Kidney (tissue), 14 donors: ENCODE measurements around the gene SPACA9. TPM values are rescaled to one million over a fixed set of nuclear protein-coding genes. Genes with fewer than 3 reads are reported as not detected.

ENCODE experiments used
- DNase-seq, 5 donors: peaks; one replicate each; pipeline ENCODE4 v3.0.0-alpha.2; 2013 to 2020
- FAIRE-seq: peaks from 2 replicates; lab custom pipeline; 2012; peaks lifted over from hg19 to GRCh38; lab: Jason Lieb, UNC
- H3K27ac ChIP-seq, 2 donors: one replicate each; pipeline ENCODE4 v1.7.0; 2013; ENCODE audit warnings: low read depth in 2 of 2, low read length in 2 of 2, inconsistent platforms in 1 of 2
- H3K27me3 ChIP-seq: one replicate; pipeline ENCODE4 v1.7.1; 2013; ENCODE audit warnings: low read length, inconsistent platforms; ENCODE audit not compliant: control insufficient read depth, insufficient read depth
- H3K36me3 ChIP-seq, 3 donors: one replicate each; pipeline versions ENCODE4 v1.7.0 to v1.7.1; 2013; ENCODE audit warnings: low read length in 3 of 3, control low read depth in 1 of 3, inconsistent platforms in 1 of 3; ENCODE audit not compliant: insufficient read depth in 3 of 3, control insufficient read depth in 2 of 3
- H3K4me1 ChIP-seq, 3 donors: one replicate each; pipeline versions ENCODE4 v1.7.0 to v1.7.1; 2013; ENCODE audit warnings: low read length in 3 of 3, inconsistent platforms in 1 of 3, low read depth in 1 of 3; ENCODE audit not compliant: control insufficient read depth in 2 of 3, insufficient read depth in 2 of 3
- H3K4me3 ChIP-seq, 3 donors: one replicate each; pipeline versions ENCODE4 v1.7.0 to v1.8.1; 2013; ENCODE audit warnings: low read length in 3 of 3, control low read depth in 1 of 3, inconsistent platforms in 1 of 3
- H3K9ac ChIP-seq, 3 donors: one replicate each; pipeline versions ENCODE4 v1.7.0 to v1.7.1; 2013; ENCODE audit warnings: low read length in 3 of 3, control low read depth in 1 of 3, inconsistent platforms in 1 of 3
- H3K9me3 ChIP-seq, 3 donors: one replicate each; pipeline versions ENCODE4 v1.7.0 to v1.7.1; 2013; ENCODE audit warnings: low read length in 3 of 3, control low read depth in 1 of 3, inconsistent platforms in 1 of 3; ENCODE audit not compliant: control insufficient read depth in 2 of 3, insufficient read depth in 1 of 3
- intact Hi-C: fragments of 100-400 bp; cut with DNase I; formaldehyde crosslinking; loops from one replicate; pipeline ENCODE4 v1.11.1; 2022
- polyA plus RNA-seq: library from polyadenylated mRNA; stranded (reverse); fragments of 350-450 nt; fragmentation: Illumina TruSeq; extraction: RNeasy Lipid Tissue Mini Kit (QIAGEN cat#74804); gene quantifications from one replicate; pipeline ENCODE4 v1.2.3, GENCODE V29; 2014; ENCODE audit warnings: low read depth, low replicate concordance; ENCODE audit not compliant: insufficient read depth
- total RNA-seq: library from RNA; stranded (reverse); fragmentation: NEBNext Ultra II Directional; extraction: Animal tissue kit (Norgen Biotek cat#: 25700); gene quantifications from one replicate; pipeline ENCODE4 v1.2.1, GENCODE V29; 2021
- TF ChIP-seq, protein P1 (sequence below): IDR thresholded peaks from 3 replicates; pipeline ENCODE4 v1.5.1; 2012; ENCODE audit warnings: mild to moderate bottlenecking, moderate library complexity, borderline replicate concordance; ENCODE audit not compliant: insufficient read depth; ENCODE audit errors: extremely low read depth
- donor health status: control.
- donor health status: control.
- donor health status: control.
- donor health status: control.
- donor health status: control.
- donor health status: DM: yes; HTN: yes; CAD: no.
- donor health status: Normal renal cell carcinoma (clear cell type).

SPACA9 gene
- total and polyA plus RNA-seq, 2 donors from 2014 or later, result 8.7 to 17.1 TPM

GRCh38 chr9:132857616-132858342 is 20.9 kb upstream of the SPACA9 start:
- DNase-seq, result peak in 1 of 5 donors; percentile 46
- Histone ChIP-seq H3K4me3 (no peak overlapping the region), H3K27me3 (no peaks in the 10 kb centered on the region), H3K27ac (no peak overlapping the region), H3K4me1 (no peaks in the 10 kb centered on the region), H3K36me3 (no peaks in the 10 kb centered on the region), H3K9me3 (no peaks in the 10 kb centered on the region), H3K9ac (no peak overlapping the region)
- no peak for FAIRE-seq
- TF ChIP-seq, protein P1, sequence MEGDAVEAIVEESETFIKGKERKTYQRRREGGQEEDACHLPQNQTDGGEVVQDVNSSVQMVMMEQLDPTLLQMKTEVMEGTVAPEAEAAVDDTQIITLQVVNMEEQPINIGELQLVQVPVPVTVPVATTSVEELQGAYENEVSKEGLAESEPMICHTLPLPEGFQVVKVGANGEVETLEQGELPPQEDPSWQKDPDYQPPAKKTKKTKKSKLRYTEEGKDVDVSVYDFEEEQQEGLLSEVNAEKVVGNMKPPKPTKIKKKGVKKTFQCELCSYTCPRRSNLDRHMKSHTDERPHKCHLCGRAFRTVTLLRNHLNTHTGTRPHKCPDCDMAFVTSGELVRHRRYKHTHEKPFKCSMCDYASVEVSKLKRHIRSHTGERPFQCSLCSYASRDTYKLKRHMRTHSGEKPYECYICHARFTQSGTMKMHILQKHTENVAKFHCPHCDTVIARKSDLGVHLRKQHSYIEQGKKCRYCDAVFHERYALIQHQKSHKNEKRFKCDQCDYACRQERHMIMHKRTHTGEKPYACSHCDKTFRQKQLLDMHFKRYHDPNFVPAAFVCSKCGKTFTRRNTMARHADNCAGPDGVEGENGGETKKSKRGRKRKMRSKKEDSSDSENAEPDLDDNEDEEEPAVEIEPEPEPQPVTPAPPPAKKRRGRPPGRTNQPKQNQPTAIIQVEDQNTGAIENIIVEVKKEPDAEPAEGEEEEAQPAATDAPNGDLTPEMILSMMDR, result no peak
- intact Hi-C loops, result no loop called here

DNA sequence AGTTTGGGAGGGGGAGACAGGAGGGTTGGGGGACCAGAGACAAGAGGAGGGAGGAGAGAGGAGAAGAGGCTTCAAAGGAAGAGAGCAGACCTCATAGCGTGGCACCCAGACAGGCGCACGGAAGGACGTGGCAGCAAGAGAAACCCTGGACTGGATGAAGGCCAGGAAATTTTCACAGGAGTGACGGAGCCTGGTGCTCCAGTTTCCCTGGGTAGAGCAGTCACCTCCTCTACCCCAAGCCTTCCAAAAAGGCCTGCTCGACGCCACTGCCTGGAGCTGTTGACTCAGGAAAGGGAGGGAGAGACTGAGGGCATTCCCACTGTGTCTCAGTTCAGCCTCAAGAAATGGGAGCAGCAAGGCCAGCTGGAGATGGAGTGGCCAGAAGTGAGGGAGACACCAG is 19.9 kb upstream of the SPACA9 start:
- FAIRE-seq, result no peak
- no peaks in the 10 kb centered on the region for H3K9me3 ChIP-seq
- no peak overlapping the region for H3K27ac ChIP-seq
- no peaks in the 10 kb centered on the region for H3K36me3 ChIP-seq
- DNase-seq, result no peak
- no peak overlapping the region for H3K9ac ChIP-seq
- TF ChIP-seq, protein P1, result no peak
- intact Hi-C loops, result no loop called here
- no peaks in the 10 kb centered on the region for H3K27me3 ChIP-seq
- H3K4me1 ChIP-seq, result no peaks in the 10 kb centered on the region
- no peak overlapping the region for H3K4me3 ChIP-seq

DNA sequence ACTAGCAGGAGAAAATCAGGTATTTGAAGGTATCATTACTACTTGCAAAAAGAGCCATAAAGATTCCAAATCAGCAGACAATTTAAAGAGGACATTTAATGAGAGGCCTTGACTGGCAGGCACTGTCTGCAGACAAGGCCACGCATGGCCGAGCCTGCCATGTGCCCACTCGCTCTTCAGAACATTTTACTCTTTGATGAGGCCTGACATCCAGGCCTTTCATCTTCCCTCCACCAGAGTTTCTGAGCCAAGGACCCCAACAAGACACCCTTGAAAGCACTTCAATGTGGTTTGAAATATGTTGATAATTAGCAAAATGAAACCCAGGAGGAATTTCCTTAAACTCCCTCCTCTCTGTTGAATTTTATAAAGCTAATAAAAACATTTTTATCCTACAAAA is 17.0 kb upstream of the SPACA9 start:
- H3K4me3 ChIP-seq, result no peak overlapping the region
- peak in 1 of 5 donors; percentile 23 for DNase-seq
- no peak for FAIRE-seq
- no peak overlapping the region for H3K9ac ChIP-seq
- H3K4me1 ChIP-seq, result no peaks in the 10 kb centered on the region
- H3K27me3 ChIP-seq, result no peaks in the 10 kb centered on the region
- TF ChIP-seq, protein P1, result no peak
- no peak overlapping the region for H3K27ac ChIP-seq
- no peaks in the 10 kb centered on the region for H3K9me3 ChIP-seq
- H3K36me3 ChIP-seq, result no peaks in the 10 kb centered on the region
- intact Hi-C loops, result no loop called here
